ENCODE data around the gene MME.

The MME gene

DNA sequence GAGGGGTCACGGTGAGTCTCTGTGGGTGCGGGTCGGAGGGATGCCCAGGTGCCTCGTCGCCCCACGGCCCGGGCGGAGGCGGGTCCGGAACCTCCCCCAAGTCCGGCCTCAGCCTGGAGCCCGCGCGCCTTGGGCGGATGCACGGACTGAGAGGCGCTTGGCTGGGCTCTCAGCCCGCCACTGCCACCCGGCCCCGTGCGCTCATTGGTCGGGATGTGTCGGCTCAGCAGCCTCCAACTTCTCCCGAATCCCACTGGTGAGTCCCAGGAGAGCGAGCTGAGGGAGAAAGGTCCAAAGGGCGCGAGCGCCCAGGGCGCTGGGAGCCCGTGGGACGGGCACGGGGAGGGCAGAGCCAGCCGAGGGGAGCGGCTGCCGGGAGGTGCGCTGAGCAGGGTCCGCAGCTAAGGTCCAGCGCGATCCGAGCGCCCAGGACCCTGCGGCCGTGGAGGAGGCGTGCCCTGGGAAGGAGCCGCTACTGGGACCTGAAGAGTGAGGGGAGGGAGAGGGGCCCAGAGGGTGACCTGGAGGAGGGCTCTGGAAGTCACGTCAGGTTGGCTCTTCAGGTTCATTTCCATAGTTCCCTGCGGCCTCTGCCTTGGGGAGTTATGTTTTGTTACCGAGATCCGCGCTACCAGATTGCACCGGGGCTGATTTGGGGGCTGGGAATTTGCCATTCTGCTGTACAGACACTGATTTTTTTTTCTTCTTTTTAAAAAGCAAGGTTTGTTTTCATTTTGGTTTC, at the start of gene MME:
Gene MME, plus strand, starts transcription at position 574 of the 742 bp plus-strand sequence. CDS start 3,849 bp downstream, outside the sequence.
- DNase-seq = no peak

DNA sequence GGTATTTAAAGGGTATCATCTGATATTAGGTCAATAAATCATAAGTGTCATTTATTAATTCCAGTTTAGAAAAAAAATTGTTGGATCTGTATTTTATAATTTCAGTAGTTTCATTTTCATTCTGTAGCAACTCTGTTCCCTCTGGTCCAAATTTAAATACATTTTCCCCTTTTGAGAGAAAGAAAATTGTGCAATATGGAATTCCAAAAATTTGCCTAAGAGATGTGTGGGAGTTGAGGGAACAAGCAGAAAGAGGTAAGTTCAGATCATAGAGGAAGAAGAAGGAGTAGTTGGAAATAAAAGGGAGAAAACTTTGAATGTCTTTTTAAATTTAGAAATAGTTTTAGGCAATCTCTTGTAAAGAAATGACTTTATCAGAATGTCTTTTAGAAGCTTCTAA, 48.9 kb upstream of the MME start:
- DNase-seq = no peak

DNA sequence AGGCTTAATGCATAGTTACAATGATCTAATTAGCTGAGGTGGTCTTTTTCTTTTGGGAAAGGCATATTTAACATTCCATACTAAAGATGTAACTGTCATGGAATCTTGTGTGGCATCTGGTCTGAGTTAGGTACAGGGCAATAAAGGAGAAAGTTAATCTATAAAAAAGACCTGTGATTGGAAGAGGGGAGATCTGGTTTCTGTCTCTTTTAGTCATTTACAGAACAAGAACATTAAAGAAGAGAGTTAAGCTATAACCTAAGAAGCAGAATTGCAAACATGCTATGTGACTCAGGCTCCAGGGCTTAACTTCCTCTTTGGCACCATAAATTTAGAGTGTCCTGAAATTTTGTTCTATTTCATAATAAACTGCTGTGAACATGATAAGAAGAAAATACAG, 47.2 kb upstream of the MME start:
- DNase-seq = no peak

DNA sequence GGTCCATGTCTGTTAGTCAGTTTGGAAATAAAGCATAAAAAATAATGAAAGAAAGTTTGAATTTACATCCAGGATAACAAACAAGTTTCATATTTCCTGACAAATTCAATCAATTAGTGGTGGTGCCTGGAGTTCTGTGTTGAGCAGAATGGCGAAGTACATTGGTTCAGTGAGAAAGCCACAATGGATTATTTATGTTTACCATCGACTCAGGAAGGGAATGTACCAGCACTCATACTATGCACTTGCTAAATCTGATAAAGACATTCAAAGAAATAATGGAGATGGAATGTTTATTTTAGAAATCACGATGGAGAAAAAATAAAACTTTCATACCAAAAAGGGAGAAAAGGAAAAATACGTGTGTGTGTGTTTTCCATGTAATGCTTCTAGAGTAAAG, 45.3 kb upstream of the MME start:
- DNase-seq = no peak

DNA sequence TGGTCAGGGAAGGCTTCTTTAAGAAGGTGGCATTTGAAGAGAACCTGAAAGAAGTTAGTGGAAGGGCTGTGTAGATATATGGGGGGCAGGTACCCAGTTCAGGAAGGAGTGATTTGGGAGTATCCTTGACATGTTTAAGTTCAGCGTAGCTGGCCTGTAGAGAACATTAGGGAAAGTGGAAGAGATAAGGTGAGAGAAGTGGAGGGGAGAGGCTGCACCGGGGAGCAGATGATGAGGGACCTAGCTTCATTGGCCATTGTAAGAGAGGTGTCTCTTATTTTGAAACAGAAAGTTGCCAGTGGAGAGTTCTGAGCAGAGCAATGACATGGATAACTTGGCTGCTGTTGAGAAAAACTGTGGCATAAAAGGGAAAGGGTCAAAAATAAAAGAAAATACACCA, 44.6 kb upstream of the MME start:
- DNase-seq = no peak

DNA sequence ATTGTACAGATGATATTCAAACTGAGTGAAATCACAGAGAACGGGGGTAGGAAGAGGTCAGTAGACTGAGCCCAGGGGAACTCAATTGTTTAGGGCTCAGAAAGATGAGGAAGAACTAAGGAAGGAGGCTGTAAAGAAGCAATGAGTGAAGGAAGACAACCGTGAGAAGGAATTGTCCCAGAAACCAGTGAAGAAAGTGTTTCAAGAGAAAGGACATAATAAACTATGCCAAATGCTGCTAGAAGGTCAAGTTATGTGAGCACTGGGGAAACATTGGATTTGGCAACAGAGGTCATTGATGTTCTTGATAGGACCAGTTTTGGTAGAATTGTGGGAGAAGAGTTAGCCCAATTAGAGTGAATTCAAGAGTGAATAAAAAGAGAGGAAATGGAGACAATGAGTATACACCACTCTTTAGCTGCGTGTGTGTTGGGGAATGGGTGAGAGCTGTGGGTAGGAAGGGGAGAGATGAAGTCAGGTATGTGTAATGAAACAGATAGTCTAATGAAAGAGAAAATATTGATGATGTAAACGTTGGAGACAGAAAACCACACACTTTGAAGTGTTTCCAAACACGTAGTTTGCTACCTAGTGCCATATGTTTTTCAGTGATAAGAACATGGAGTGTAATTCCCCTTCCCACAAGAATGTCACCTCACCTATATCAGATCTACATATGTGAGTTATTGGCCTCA, 42.5 kb upstream of the MME start:
- DNase-seq = no peak

DNA sequence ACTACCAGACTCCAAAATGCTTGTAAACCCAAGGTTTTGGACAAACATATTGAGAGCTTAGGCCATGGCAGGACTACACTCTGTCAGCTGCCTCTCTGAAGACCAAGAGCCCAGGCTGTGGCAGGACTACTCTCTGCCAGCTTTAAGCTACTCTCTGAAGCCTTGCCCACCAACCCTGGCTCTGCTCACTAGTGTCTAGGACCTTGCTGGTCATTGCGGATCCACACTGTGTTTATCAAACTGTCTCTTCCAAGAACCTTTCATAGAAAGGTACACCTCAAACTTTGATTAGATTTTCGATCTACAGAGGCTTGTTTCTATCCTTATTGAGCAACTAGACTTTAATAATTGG, 41.9 kb upstream of the MME start:
- no peak for DNase-seq

DNA sequence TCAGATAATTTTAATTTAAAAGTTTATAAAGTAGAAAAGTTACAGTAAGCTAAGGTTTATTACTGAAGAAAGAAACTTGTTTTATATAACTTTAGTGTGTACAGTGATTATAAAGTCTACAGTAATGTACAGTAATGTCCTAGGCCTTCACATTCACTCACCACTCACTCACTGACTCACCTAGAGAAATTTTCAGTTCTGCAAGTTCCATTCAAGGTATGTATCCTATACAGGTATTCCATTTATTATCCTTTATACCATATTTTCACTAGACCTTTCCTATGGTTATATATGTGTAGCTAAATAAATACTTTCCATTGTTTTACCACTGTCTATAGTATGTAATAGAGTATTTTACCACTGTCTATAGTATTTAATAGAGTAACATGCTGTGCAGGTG, 33.2 kb upstream of the MME start:
- no peak for DNase-seq

DNA sequence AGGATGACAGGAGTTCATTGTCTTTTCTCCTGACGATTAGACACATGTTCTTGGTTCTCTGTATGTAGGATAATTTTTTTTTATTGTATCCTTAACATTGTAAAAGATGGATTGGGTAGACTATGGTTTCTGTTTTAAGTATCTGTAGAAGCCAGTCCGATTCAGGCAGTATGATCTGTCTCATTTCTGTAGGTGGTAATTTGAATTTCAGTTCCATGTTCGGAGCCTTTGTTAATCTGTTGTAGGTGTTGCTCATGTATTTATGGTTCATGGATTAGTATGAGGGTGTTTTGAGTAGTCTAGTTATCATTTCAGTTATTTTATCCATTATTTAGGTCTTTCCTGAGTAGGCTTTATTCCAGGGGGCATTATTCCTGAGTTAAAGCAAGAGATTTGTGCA, 32.4 kb upstream of the MME start:
- DNase-seq = no peak

DNA sequence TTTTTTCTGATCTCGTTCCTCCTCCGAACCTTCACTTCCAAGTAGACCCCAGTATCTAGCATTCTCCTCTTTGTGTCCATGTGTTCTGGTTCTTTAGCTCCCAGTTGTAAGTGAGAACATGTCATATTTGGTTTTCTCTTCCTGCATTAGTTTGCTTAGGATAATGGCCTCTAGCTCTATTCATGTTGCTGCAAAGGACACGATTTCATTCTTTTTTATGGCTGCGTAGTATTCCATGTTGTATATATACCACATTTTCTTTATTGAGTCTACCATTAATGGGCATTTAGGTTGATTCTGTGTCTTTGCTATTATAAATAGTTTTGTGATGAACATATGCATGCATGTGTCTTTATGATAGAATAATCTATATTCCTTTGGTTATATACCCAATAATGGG, 30.2 kb upstream of the MME start:
- no peak for DNase-seq

DNA sequence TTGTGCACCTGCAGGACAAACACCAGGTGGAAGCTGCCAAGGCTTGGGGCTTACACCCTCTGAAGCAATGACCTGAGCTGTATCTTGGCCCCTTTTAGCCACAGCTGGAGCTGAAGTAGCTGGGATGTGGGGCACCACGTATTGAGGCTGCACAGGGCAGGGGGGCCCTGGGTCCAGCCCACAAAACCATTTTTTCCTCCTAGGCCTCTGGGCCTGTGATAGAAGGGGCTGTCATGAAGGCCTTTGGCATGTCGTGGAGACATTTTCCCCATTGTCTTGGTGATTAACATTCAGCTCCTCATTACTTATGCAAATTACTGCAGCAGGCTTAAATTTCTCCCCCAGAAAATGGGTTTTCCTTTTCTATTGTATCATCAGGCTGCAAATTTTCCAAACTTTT, 27.6 kb upstream of the MME start:
- DNase-seq = no peak

DNA sequence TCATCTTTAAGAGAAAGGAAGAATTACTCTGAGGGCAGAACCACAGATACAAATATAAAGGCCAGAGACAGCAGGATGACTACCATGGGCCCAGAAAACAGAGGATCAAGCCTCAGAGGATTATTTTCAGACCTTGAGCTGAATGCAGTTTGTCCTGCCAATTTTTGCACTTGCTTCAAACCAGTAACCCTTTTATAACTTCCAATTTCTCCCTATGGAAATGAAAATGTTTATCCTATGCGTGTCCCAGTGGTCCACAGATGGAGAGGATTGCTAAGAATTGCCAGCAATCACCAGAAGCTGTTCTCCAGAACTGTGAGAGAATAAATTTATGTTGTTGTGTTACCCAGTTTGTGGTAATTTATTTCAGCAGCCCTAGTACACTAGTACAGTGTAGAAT, 26.4 kb upstream of the MME start:
- DNase-seq = no peak

DNA sequence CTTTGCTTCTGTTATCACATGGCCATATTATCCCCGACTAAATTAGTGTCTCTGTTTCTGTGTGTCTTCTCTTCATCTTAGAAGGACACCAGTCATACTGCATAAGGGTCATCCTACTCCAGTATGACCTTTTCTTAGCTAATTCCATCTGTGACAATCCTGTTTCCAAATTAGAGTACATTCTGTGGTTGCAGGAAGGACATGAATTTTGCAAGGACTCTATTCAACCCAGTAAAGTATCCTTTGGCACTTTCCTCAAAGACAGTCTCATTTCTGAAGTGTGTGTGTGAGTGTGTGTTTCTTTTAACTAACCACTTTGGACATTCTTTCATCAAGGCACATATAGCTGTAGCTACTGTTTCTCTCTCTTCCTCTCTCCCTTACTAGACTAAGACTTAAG, 15.2 kb upstream of the MME start:
- DNase-seq = no peak

DNA sequence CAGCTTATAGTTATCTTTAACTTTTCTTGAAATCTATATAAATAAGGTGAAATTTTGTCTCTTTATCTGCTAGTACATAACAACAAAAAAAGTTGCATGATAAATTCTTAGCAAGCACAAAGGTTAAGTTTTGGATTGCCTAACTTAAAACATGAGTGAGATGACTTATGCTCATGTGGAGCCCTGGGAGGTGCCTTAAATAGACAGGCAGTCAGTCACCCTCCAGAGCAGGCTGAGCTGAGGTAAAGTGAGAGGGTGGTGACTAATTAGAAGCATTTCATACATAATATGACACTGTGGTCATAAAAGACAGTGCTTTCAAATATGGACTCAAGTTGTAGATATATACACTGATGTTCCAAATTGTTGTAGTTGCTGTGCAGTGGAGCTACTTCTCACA, 14.6 kb upstream of the MME start:
- no peak for DNase-seq

DNA sequence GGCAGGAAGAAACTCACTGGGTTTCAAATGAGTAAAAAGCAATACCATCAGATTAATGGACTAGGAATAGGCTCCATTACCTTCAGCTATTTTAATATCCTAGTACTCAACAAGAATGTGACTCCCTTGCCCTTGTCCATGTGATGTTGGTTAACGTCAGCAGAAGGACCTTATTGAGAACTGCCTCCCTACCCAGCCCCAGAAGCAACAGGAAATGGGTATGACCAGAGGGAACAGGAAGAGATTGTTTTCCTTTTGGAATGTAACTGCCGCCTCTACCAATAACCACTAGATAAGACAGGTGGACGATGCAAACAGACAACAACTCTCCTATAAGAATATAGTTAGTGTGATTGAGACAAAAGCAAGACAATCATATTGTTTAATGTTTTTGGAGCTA, 10.4 kb upstream of the MME start:
- DNase-seq = no peak

DNA sequence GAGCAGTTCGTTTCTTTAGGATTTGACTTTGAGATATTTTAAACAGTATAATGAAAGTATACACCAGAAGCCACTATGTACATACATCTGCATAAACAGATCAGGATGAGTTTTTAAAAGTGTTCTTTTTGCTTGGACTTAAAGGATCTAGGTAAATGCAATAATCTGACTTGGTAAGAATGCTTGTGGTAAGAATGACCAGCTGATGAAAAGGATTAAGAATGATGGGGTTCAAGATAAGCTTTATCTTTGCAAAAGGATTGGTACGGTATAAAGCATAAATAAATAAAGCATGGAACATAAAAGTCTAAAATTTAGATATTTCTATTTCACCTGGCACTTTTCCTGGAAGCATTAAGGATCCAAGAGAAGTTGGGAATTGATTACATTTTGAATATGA, 9.8 kb upstream of the MME start:
- no peak for DNase-seq

DNA sequence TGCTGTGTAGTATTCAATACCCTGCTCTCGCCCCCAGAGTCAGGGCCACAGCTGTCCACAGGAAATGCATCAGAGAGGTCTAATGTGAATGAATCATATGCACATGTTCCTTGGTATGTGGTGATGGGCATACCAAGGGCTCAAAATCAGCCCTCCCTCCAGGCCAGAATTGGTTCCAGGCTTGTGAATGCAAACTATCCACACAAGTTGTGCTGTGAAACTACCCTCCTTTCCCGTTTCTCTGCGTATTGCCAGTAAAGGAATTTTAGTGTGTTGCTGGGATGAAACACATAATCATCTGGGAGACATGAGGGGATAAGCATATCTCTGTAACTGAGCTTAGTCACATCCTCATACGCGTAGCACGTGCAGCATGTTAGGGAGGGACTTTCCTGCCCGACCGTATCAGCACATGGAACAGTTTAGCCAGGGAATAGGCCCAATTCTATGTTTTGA, 9.2 kb upstream of the MME start:
- DNase-seq = no peak

DNA sequence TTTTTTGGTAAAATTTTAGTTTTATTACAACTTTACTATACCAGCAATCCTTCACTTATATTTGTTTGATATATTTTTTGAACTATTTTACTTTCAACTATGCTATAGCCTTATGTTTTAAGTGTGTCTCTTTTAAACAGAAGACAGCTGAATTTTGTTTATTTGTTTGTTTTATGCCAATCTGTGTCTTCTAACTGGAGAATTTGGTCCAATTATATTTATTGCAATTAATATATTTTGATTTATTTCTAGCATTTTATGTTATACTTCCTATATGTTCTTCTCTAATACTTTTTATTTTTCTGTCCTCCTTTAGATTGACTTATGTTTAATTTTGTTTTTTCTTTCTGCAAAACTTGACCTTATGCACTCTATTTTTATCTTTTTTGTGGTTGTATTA, 4.9 kb upstream of the MME start:
- DNase-seq = no peak

DNA sequence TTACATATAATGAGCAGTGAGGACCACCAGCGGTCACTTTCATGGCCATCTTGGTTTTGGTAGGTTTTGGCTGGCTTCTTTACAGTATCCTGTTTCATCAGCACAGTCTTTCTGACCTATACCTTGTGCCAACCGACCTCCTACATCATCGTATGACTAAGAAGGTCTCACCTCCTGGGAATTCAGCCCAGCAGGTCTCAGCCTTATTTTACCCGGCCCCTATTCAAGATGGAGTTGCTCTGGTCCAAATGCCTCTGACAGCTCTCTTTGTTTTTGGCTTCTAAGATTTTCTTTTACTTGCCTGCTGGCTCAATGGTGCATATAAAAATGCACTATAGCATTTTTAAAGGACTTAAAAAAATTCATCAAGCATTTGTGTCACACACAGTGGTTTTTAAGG, 3.2 kb upstream of the MME start:
- no peak for DNase-seq

DNA sequence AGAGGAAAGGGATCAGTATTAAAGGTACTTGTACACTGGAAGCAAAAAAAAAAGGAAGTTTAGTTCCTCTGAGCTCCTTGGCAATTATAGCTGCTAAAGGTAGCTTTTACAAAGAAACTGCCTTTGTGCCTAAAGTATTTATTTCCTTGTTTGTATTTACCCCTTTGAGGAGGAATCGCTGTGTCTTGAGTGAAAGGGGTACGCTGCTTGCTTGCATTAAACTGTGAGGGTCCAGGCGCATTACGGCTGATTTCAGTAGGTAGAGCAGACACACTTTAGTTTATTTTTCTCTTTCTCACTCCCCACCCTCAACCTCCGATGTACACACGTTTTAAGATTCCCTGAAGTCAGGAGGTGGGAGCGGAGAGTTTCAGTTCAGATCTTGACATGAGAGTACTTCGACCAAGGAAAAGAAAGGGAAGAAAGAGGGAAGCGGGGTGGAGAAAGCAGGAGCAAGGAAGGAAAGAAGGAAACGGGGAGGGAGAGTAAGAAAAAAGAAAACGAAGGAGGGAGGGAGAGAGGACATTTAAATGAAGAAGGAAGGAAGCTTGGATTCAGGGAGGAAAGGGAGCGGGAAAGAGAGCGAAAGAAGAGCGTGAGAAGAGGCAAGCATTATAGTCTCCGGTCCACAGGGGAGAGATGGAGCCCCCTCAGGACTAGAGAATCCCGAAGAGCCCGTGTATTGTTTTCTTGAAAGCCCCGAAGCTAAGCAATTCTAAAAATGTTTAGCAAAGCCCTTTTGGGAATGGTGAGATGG, 1.2 kb upstream of the MME start:
- no peak for DNase-seq

DNA sequence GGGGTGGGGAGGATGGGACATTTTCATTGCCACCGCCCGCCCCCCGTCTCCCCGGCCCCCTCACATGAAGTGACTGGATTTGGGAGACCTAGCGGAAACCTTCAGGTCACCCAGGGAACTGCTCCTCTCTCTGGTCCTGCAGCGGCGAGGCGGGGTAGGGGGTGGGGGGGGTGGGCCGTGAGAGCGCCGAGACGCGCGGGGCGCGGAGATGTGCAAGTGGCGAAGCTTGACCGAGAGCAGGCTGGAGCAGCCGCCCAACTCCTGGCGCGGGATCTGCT, 712 bp upstream of the MME start:
- DNase-seq = no peak

DNA sequence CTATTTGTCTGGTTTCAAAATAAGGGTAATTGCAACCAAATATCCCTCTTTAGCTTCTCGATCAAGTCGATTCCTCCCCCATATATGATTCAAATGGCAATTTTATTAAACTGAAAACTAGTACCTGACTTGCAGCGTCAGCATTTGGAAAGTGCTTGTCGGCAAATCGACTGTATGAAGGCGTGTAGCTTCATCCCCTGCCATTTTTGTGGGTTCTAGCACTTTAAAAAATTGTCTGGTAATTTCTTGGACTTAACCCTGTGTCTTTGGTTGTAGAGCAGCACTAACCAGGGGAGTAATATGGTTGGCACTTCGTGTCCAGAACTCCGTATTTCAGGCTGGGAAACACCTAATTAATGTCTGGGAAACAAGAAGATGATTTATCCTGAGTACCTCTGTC, 573 bp downstream of the MME start:
- DNase-seq = no peak

DNA sequence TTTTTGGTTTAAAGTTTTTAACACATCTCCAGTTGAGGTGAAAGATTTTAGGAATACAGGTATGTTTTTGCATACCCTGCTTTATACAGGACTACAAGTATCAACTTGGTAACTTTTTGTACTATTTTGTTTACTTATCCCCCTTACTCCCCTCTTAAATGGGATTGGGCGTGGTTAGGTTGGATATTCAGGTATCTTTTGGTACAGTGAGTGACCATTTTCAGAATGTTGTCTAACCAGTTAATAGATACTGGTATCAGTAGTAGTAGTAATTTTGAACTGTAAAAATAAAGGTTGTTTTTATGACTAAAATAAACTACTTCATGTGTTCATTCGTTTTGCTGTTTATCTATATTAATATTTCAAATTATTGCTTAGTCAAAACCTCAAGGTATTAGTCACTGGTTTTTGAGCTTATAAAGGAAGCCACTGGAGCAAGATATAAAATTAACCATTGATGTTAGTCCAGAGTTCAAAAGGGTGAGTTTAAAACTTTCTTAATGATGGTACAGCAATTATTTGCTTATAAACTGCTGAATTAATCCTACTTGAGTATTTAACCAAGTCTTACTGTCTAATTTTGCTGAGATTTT, 3.3 kb downstream of the MME start:
- DNase-seq = no peak

DNA sequence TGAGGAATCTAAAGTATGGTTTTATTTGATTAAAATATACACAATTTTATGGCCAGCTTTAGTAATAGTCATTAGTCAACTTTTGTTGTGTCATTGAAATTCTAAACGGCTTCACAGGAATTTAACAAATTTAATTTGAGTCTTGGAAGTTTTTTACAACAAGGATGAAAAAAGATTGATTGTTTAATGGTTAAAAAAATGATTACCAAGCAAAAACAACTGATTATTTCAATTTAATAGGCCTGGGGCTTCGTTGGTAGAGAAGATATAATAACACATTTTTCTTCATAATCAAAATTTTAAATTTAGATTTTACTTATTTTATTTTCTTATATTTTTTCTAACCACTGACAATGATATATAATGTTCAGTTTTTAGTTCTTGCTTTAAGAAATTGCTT, 4.4 kb downstream of the MME start:
- DNase-seq = no peak
